GM23248 (cell line): Measurements from ENCODE around the gene H1-8.
"Not testable (repeated sequence)": the region's sequence is repeated elsewhere in the genome, so short reads cannot be mapped to it uniquely, and the experiment has no call there.

Experiments
- EZH2 ChIP-seq: fragments of 200-600 bp; sonication (generic); IDR thresholded peaks from 2 replicates; pipeline ENCODE4 v1.6.1; 2018; ENCODE audit warnings: antibody characterized with exemption, mild to moderate bottlenecking; ENCODE audit not compliant: insufficient read depth, poor library complexity, severe bottlenecking
- EZH2phosphoT487 ChIP-seq: fragments of 200-600 bp; sonication (generic); IDR thresholded peaks from 2 replicates; pipeline ENCODE4 v1.6.1; 2018; ENCODE audit warnings: antibody characterized with exemption, moderate library complexity, mild to moderate bottlenecking, low read depth; ENCODE audit not compliant: insufficient read depth

DNA sequence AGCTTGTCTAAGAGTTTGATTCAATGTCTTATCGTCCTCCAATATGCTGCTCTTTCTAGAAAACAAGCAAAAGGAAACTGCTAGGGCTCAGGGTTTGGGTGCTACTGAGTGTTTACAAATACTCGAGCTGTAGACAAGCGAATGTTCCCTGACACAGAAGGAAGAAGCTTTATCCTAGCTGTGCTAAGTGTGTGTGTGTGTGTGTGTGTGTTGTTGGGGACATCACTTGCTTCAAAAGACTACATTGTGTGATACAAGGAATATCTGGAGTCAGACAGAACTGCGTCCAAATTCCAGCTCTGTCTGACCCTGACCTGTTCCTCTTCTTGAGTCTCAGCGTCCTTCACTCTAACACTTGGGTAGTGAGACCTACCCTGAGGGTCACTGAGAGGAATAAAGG lies 48.5 kb upstream of the H1-8 start:
- not testable (repeated sequence) for TF ChIP-seq EZH2, EZH2phosphoT487
